Measurements from ENCODE around the gene TRIO.
"Not testable (repeated sequence)": the region's sequence is repeated elsewhere in the genome, so short reads cannot be mapped to it uniquely, and the experiment has no call there.

TRIO gene

GRCh38 chr5:14204785-14205321 lies 61.7 kb downstream of the TRIO start:
- H3K36me3 ChIP-seq (ENCODE audit: control insufficient read depth, low read length), result no peaks in the 10 kb centered on the region
- peaks cover 5% of the 10 kb centered on the region for H3F3A ChIP-seq (ENCODE audit: control insufficient read depth, insufficient read depth)
- 0 out of 2 replicates have a peak, but pooled peaks cover 10% of the 10 kb centered on the region for H4K20me1 ChIP-seq (ENCODE audit: control insufficient read depth, insufficient read depth, low read depth, low read length)
- H3K79me2 ChIP-seq (ENCODE audit: control insufficient read depth, low read length), result peaks cover 85% of the 10 kb centered on the region
- no peaks in the 10 kb centered on the region for H3K27me3 ChIP-seq (ENCODE audit: control insufficient read depth, low read length)
- H3K4me2 ChIP-seq (ENCODE audit: low read length), result peak overlapping the region; percentile 83
- no peaks in the 10 kb centered on the region for H3K9me2 ChIP-seq (replicated peaks; ENCODE audit: control insufficient read depth, low read length)
- no peaks in the 10 kb centered on the region for H3K9me3 ChIP-seq (ENCODE audit: control insufficient read depth, insufficient read depth, low read length)
- H3K27ac ChIP-seq (ENCODE audit: low read depth, low read length), result no peak overlapping the region
- TF ChIP-seq EZH2phosphoT487 (IDR thresholded peaks at IDR 0.05; ENCODE audit: borderline replicate concordance, low read length), result no peak
- TF ChIP-seq, protein P1, sequence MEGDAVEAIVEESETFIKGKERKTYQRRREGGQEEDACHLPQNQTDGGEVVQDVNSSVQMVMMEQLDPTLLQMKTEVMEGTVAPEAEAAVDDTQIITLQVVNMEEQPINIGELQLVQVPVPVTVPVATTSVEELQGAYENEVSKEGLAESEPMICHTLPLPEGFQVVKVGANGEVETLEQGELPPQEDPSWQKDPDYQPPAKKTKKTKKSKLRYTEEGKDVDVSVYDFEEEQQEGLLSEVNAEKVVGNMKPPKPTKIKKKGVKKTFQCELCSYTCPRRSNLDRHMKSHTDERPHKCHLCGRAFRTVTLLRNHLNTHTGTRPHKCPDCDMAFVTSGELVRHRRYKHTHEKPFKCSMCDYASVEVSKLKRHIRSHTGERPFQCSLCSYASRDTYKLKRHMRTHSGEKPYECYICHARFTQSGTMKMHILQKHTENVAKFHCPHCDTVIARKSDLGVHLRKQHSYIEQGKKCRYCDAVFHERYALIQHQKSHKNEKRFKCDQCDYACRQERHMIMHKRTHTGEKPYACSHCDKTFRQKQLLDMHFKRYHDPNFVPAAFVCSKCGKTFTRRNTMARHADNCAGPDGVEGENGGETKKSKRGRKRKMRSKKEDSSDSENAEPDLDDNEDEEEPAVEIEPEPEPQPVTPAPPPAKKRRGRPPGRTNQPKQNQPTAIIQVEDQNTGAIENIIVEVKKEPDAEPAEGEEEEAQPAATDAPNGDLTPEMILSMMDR (IDR thresholded peaks at IDR 0.05; ENCODE audit: low read depth, low read length, poor library complexity, severe bottlenecking), result no peak
- H3K4me1 ChIP-seq (ENCODE audit: control insufficient read depth, low read length), result peaks cover 76% of the 10 kb centered on the region
- H3K4me3 ChIP-seq (ENCODE audit: low read length), result peak overlapping the region; percentile 61

- Histone ChIP-seq H3K4me2 (ENCODE audit: low read length) (peak overlapping the region; percentile 32), H3K27me3 (ENCODE audit: control insufficient read depth, low read length) (no peaks in the 10 kb centered on the region), H3K36me3 (ENCODE audit: control insufficient read depth, low read length) (no peaks in the 10 kb centered on the region), H3K79me2 (ENCODE audit: control insufficient read depth, low read length) (peaks cover 89% of the 10 kb centered on the region), H3K4me1 (ENCODE audit: control insufficient read depth, low read length) (peaks cover 85% of the 10 kb centered on the region), H3K9me3 (ENCODE audit: control insufficient read depth, insufficient read depth, low read length) (no peaks in the 10 kb centered on the region), H3K9me2 (replicated peaks; ENCODE audit: control insufficient read depth, low read length) (no peaks in the 10 kb centered on the region), H3K27ac (ENCODE audit: low read depth, low read length) (no peak overlapping the region), H3K4me3 (ENCODE audit: low read length) (no peak overlapping the region), H3F3A (ENCODE audit: control insufficient read depth, insufficient read depth) (peaks cover 5% of the 10 kb centered on the region), H4K20me1 (ENCODE audit: control insufficient read depth, insufficient read depth, low read depth, low read length) (0 out of 2 replicates have a peak, but pooled peaks cover 10% of the 10 kb centered on the region)
- TF ChIP-seq, protein P1 (IDR thresholded peaks at IDR 0.05; ENCODE audit: low read depth, low read length, poor library complexity, severe bottlenecking), result no peak
- TF ChIP-seq EZH2phosphoT487 (IDR thresholded peaks at IDR 0.05; ENCODE audit: borderline replicate concordance, low read length), result no peak
Observed at GRCh38 chr5:14206028-14206725, 63.0 kb downstream of the TRIO start.

- H3K4me2 ChIP-seq (ENCODE audit: low read length), result peak overlapping the region; percentile 55
- not testable (repeated sequence) for H3K9me3 ChIP-seq (ENCODE audit: control insufficient read depth, insufficient read depth, low read length); H3K36me3 ChIP-seq (ENCODE audit: control insufficient read depth, low read length); H3F3A ChIP-seq (ENCODE audit: control insufficient read depth, insufficient read depth); H3K9me2 ChIP-seq (replicated peaks; ENCODE audit: control insufficient read depth, low read length); H3K27me3 ChIP-seq (ENCODE audit: control insufficient read depth, low read length)
- peaks cover 91% of the 10 kb centered on the region for H3K79me2 ChIP-seq (ENCODE audit: control insufficient read depth, low read length)
- peak overlapping the region; percentile 28 for H3K4me3 ChIP-seq (ENCODE audit: low read length)
- H3K4me1 ChIP-seq (ENCODE audit: control insufficient read depth, low read length), result peaks cover 91% of the 10 kb centered on the region
- H4K20me1 ChIP-seq (ENCODE audit: control insufficient read depth, insufficient read depth, low read depth, low read length), result 0 out of 2 replicates have a peak, but pooled peaks cover 10% of the 10 kb centered on the region
- H3K27ac ChIP-seq (ENCODE audit: low read depth, low read length), result peak overlapping the region; percentile 42
Observed at GRCh38 chr5:14207428-14207827, 64.3 kb downstream of the TRIO start.
